ENCODE results near the gene IRF8.
A peak's percentile ranks its signal among the peaks of the same experiment; 100 is the strongest.

Gene IRF8

DNA sequence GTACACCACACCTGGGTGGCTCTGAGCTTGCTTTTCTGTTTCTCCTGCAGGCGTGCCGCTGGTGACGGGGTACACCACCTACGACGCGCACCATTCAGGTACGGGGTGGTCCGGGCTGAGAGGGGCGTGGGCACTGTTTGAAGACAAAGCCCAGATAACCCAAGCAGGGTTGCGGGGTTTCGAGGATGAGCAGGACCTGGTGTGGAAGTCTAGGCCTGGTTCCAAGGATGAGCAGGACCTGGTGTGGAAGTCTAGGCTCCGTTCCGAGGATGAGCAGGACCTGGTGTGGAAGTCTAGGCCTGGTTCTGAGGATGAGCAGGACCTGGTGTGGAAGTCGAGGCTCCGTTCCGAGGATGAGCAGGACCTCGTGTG, 15.4 kb downstream of the IRF8 start:
- DNase-seq, result no peak

DNA sequence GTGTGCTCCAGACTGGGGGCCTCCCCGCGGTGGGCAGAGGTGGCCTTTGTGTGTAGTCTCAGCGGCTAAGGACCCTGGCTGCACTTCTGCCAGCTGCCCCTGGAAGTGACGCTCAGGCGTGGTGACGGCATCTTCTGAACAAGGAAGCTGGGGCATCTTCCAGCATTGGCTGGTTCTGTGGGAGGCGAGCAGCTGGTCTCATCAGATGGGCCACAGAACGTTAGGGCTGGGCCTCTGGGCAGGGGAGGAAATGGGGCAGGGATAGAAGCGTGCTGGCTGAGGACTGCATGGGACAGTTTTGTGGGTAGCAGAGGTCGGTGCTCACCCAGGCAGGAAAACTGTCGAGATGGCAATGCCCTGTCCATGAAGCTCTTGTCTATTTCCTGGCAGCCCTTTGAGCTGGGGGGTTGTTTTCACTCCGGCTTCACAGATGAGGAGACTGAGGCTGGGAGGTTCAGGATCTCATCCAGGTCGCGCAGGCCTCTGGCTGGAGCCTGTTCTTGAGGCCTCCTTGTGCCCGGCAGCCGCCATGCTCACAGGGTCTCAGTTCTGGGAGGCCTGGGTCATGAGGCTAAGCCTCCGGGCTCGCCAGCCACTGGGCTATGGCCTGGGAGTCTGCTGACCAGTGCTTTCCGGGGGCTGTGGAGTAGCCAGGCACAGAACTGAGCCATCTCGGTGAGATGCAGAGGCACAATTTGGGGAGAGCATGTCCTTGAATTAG, 16.3 kb downstream of the IRF8 start:
- DNase-seq, result no peak

DNA sequence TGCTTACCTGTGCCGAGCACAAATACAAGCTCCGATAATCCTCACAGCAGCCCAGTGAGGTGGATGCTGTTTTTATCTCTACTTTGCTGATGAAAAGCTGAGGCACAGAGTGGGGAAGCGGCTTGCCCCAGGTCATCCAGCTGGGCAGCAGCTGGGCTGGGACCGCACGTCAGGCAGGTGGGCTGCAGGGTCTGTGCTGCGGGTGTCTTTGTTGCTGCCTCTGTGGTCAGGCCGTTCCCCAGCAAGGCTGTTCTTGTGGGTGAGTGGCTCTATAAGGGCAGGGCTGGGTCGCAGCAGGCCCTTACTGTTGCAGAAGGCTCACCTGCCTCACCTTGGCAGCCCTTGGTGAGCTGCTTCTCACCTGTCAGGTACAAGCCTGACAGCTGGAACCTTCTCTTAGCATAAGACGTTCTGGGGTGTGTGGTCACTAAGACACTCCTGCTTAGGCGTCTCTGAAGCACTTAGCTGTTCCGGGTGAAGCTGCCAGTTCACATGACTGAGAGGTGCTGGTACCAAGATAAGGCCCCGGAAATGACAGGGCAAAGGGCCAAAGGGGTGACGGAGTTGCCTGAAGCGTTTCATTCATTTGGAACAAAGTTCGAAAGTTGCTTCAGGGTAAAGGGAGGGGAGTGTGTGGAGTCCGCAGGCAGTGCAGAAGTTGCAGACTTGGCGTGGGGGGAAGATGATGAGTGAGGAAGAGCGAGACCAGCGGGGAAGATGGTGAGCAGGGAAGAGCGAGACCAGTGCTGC, 17.4 kb downstream of the IRF8 start:
- no peak for DNase-seq

DNA sequence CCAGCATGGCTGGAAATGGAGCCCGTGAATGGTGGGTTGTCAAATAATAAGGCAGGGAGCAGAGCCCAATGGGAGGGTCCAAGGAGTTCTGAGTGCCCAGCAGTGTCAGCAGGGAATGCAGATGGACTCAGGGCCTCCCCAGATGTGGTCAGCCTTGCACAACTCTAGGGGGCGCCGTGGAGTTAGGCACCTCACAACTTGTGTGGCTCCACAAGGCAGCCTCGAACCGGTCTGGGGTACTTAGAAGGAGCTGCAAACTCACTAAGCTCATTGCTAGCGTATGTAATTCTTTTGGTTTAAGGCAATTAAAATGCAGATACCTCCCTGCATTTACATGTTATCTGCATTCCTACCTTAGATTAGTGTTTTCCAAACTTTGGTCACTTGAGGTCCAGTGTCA, 18.1 kb downstream of the IRF8 start:
- no peak for DNase-seq

DNA sequence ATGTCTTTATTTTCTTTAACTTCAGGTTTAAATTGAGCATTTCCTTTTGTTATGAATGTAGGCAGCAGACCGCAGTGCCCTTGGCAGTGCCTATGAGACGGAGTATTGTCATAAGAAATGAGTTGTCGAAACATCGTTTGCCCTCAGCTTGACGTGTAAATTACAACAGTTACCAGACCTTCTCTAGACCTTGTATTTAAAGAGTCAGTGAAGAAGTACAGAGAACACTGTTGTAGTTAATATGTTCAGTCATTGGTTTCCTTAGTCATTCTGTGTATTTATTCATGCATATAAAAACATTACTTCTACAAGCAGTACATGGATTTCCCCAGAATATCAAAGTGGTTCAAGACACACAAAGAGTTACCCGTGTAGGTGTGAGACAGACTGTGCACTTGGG, 19.0 kb downstream of the IRF8 start:
- no peak for DNase-seq

DNA sequence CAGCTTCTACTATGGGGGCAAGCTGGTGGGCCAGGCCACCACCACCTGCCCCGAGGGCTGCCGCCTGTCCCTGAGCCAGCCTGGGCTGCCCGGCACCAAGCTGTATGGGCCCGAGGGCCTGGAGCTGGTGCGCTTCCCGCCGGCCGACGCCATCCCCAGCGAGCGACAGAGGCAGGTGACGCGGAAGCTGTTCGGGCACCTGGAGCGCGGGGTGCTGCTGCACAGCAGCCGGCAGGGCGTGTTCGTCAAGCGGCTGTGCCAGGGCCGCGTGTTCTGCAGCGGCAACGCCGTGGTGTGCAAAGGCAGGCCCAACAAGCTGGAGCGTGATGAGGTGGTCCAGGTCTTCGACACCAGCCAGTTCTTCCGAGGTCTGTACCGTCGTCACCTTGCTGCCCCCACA, 19.5 kb downstream of the IRF8 start:
- DNase-seq, result peak in 1 of 2 experiments; percentile 12

DNA sequence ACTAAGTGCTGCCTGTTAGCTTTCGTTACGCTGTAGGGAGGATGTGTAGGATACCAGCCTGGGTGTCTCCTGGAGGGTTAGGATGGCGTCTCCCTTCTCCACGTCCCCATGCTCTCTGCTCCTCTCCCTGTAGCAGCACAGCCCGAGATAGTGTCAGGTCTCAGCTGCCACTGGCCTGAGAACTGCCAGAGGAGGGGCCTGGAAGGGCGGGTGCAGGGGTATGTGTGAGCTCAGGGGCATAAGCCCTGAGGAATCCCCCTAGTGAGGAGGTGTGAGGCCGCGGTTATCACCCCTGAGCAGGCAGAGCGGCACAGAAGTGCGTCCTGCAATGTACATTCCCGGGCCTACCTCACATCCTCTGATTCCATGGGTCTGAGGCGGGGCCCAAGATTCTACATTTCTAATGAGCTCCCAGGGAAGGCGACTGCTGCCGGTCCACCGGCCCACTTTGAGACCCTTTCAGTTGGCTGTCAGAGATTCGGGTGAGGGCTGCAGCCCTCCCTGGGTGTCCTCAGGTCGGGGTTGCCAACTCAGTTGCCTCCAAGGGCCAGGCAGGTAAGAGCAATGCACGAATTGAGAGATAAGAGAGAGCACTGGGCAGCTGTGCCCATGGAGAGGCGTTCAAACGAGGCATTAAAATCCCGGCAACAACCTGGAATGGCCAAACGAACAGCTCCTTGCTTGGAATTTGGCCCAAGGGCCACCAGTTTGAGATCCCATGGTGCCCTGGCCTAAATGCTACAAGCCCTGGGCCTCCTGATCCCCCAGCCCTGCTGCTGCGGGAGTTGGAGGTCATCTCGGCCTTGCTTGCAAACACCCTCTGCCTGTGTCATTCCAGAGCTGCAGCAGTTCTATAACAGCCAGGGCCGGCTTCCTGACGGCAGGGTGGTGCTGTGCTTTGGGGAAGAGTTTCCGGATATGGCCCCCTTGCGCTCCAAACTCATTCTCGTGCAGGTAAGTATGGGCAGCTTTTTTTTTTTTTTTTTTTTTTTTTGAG, 20.6 kb downstream of the IRF8 start:
- no peak for DNase-seq

DNA sequence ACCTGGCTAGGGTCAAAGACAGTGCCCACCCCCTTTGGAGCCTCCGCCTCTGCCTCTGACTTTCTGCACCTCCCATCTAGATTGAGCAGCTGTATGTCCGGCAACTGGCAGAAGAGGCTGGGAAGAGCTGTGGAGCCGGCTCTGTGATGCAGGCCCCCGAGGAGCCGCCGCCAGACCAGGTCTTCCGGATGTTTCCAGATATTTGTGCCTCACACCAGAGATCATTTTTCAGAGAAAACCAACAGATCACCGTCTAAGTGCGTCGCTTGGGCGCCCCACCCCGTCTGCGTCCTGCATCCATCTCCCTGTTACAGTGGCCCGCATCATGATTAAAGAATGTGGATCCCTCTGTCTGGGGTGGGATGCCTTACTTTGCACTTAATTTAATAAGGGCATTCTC, 22.1 kb downstream of the IRF8 start:
- DNase-seq, result no peak

DNA sequence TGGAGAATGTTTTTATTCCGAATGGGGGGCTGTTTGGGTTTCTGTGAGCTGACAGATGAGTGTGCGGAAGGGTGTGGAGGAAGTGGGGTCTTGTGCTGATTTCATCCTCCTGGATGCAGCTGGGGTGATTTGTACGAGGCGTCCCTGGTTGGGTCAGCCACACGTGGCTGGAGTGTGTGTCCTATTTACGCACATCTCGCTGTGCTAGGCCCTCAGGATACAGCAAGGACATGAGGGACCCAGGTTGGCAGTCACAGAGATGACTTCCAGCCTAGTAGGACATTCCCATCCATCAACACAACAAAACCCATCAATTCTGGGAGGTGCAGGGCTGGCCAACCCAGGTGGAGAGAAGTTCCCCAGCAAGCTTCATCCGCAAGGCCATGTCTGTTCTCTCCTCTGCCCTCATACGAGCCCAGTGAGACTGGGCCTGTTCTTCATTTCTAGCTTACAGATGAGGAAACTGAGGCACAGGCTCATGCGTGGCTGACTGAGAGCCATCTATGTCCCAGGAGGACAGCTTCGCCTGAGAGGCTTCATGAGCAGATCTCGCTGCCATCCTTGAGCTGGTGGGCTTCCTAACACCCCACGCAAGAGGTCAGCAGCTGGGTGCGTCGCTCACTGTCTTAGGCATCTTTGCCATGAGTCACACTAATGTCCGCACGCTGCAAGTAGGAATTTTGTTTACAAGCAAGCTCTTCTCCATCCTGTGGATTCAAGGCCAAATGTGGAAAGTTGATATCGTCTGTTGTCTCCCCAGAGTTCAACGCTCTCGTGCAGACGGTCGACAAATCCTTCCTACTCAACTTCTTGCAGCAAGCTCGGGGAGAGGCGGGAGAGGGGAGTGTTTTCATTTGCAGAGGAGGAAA, 24.4 kb downstream of the IRF8 start:
- no peak for DNase-seq

DNA sequence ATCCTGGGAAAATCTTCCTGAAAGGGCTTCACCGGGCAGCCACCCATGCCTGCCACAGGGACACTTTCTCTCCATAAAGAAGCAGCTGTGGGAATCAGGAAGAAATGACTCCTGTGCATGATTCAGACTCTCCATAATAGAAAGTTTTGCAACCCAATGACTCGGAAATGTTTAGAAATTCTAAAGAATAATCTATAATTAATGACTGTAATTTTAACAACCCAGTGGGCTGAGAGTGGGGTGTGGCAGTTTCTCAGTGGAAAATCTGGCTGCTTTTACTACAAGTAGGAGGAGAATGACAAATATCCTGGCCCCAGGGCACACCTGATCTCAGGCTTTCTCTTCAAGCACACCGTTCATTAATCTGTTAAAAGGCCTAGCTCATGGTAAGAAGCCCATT, 25.7 kb downstream of the IRF8 start:
- DNase-seq, result no peak

DNA sequence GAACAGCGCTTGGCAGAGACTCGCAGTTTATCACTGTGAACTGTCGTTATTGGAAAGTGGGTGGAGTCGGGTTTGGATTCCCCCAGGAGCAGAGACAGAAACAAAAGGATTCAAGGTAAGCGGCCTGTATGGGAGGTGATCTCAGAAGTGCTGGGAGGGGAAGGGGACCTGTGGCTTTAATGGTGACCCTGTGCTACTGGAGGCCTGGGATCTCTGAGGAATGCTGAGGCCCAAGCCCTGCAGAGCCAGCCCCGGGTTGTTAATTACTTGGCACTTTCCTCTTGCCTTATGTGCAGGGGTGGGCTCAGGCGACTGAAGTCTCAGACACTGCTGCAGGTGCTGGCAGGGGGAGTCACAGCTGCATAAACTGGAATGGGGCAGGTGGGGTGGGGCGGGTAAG, 27.4 kb downstream of the IRF8 start:
- no peak for DNase-seq

DNA sequence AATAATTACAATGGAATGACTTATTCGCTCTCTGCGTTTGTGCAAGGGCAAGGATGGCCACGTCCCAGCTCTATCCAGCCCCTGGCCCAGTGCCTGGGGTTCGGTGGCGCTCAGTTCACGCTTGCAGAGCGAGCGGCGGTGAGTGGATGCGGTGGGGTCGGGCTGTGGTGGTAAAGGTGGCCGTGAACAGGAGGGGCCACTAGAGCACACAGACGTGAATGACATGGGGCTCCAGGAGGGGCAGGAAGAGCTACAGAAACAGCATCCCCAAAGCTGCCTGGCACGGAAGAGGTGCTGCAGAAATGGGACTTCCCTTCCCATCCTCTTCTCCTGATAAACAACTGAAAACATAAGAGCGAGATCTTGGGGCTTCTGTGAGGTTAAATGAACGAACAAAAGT, 28.4 kb downstream of the IRF8 start:
- no peak for DNase-seq

DNA sequence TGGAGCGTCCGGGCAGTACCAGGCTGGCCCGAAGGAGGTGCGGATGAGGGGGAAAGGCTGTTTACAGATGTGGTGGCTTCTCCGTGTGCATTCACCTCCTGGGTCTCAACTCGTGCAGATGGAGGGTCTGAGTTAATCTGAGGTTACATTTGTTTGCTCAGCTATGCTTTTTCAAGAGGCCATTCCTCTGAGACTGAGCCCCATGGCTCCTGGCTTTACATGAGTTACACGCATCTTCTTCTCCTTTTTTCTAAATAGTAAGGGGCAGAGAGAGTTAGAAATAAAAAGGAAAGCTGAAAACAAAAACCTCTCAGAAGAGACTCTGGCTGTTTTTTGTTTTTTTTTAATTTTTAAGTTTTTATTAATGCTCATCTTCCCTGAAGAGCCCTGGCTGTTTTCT, 29.0 kb downstream of the IRF8 start:
- no peak for DNase-seq

DNA sequence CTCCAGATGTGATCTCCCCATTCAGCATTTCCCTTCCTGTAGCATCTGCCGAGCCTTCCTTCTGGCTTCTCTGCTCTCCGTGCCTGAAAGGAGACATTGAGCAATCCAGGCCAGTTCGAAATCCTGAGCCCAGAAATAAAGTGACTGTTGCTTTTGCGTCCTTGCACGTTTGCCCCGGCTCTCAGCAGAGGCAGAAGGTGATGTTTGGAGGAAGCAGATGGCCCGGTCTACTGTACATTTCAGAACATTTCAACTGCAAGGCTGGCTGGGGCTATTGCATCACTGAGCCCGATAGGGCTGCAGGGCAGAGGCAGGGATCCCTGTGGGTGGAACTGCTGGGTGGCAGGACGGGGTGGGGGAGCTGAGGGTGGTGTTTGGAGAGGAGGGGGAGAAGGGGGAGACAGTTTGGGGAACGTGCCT, 29.4 kb downstream of the IRF8 start:
- DNase-seq, result no peak

DNA sequence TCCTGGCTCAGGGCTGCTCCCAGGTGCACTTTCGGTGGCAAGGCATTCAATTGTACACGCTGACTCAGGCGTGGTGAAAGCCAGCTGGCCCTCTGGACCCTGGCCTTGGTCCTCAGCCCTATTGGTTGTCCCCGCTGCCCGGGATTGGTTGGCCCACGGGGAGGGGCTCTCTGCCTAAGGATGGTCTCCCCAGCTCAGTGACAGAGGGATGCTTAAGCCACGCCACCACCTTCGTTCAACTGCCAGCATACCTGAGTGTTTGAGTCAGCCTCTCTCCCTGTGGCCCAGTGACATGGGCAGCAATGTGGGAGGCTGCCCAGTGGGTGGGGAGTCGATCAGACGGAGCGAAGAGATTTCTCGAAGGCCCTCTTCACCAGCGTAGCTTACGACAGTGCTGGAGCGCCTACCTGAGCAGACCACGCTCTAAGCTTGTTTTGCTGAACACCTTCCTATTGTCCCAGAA, 30.3 kb downstream of the IRF8 start:
- DNase-seq, result no peak

DNA sequence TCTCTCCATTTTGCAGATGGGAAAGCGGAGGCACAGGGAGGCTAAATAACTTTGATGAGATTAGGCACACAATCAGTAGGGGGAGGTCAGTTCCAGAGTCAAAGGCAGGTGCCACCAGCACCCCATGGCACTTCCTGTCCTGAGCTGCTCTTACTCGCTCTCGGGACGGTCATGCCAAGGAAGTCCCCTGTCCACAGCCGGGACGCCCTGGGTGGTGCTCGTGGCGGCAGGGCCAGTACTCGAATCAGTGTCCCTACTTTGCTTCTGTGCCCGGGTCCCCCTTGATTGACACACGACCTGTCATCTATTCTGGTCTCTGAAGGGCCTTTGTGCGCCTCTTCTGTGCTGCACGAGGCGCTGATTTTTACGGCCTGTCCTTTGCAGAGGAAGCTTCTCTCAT, 31.3 kb downstream of the IRF8 start:
- DNase-seq, result no peak

DNA sequence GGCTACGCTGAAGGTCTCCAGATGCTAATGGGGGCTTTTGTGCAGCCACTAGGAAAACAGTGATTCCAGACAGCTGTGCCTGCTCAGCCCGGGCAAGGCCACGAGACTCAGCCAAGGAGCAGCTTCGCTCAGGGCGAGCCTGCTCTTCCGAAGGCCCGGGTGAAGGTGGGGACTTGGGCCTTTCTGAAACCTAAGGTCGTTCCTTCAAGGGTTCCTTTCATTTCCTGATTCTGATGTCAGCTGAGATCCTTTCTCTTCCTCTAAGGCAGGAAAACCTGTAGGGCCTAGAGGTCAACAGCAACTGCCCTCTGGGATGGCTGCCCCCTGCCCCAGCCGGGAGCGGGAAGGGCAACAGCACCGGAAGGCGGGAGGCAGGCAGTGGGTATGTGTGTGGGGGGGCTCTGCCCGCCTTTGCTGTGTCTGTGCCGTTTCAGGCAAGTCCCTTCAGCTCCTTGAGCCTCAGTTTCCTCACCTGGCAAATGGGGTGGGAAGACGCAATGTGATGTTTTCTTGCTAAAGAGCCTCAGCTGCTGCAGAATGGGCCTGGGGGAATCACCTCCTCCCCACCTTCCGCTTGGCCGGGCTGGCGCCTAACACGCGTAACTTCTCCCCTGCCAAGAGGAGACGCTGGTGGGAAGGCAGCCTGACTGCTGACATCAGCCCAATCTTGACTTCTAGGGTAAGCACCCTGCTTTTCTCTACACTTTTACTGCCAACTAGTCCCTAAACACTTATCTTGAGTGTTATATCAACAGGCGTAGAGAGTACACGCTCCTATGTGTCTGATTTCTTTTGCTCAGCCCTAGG, 32.8 kb downstream of the IRF8 start:
- DNase-seq, result no peak

DNA sequence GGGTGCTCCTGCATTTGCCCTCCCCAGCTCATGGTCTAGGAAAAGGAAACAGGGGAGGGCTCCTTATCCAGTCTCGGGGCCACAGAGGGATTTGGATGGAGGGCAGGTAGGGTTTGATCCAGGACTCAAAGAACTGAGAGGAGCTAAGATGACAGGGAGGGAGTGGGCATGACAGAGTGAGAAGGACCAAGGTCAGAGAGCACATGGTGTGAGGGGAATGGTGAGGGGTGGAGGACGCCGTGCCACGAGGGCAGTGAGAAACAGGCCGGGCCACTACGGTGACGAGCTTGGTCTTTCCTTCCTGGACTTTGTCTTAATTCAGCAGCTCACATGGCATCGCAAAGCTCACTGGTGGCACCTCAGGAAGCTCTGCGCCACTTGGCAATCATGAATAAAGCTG, 35.2 kb downstream of the IRF8 start:
- DNase-seq, result no peak

DNA sequence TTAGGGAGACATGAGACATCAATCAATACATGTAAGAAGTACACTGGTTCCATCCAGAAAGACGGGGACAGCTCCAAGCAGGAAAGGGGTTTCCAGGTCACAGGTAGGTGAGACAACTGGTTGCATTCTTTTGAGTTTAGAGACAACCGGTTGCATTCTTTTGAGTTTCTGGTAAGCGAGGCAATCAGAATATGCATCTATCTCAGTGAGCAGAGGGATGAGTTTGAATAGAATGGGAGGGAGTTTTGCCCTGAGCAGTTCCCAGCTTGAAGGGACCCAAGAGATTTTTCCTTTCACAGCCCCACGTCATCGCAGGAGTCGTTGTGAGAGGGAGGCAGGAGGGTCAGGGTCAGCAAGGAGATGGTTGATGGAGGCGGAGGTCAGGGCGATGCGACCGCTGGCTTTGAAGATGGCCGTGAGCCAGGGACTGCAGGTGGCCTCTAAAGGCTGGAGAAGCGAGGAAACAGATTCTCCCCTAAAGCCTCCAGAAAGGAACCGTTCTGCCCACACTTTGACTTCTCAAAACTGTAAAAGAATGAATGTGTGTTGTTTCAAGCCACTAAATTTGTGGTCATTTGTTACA, 36.5 kb downstream of the IRF8 start:
- DNase-seq, result no peak

DNA sequence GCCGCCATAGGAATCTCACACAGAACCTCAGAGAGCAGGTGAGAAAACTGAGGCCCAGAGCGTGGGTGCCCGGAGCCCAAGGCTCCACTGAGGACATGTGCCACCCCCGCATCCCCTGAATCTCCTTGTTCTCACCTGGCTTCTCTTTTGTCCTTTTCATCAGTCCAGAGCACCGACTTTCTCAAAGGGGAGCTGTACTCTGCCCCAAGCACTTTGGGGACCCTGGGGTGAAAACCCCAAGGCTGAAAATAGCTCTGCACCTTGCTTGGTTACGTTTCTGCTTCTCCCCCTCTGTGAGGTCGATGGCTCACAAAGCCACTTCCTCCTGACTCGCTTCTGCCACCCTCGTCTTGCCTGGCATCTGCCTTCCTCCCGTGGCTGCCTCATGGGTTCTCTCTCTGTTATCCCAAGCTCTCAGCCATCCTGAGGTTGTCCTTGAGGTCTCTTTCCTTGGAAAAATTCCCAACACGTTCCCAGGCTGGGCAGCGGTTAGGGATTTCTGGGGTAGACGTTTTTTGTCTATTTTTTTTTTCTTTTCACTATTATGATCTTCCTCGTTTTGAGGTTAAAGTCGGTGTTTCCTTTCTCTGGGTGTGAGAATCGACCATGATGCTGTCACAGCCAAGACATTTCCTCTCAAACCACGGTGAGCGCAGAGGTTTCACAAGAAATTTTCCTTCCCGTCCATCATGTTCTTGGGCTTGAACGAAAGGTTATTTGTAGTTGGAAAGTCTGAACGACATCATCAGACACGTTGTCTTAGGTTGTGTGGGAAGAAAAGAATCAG, 37.2 kb downstream of the IRF8 start:
- no peak for DNase-seq

Data from NCI-H526 (cell line).